ENCODE measurements around the gene SYNJ1. TPM values are rescaled to one million over a fixed set of nuclear protein-coding genes. Genes with fewer than 3 reads are reported as not detected.

The SYNJ1 gene
- total RNA-seq, 2 donors from 2014 or later, result 12.4 to 29.3 TPM

DNA sequence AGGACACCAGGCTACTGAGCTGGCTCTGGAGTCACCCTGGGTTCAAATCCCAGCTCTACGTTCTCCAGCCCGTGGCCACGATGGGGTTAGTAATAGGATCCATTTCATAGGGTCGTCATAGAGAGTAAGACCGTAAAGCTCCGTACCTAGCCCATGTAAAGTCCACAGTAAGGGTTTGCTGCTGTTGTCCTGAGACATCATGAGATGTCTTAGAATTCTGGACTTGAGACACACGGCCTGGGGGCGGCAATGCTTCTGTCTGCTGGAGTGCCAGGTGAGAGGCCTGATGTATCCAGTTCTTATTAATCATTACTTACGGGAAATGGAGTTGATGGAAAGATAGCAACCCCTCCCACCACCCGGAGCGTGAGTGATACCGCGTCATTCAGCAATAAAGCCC is 146.1 kb downstream of the SYNJ1 start:
- H3K9me3 Mint-ChIP-seq, result no peaks in the 10 kb centered on the region
- no peaks in the 10 kb centered on the region for H3K36me3 Mint-ChIP-seq
- ATAC-seq (no peak), DNase-seq (ENCODE audit: low spot score in 2 of 2) (no peak)
- no peak overlapping the region for H3K27ac Mint-ChIP-seq

- no peak for DNase-seq (ENCODE audit: low spot score in 2 of 2)
- Mint-ChIP-seq H3K36me3 (no peaks in the 10 kb centered on the region), H3K27ac (no peak overlapping the region)
These were observed 146.9 kb downstream of the SYNJ1 start for GRCh38 chr21:32580949-32581348.

More at GRCh38 chr21:32580949-32581348, 146.9 kb downstream of the SYNJ1 start:
- H3K9me3 Mint-ChIP-seq, result no peaks in the 10 kb centered on the region
- no peak for ATAC-seq

Other genes with a start within 250 kb of the SYNJ1 start
- gene TCP10L, start 142.5 kb downstream of the SYNJ1 start, total RNA-seq, result 1 to 10 TPM in 1 of 2 donors, under 1 TPM in 1; 0.91 to 1.5 TPM
- 10 to 100 TPM; 29.8 to 38.1 TPM for gene CFAP298, start 115.6 kb downstream of the SYNJ1 start, total RNA-seq
- 10 to 100 TPM; 67.9 to 92.4 TPM for gene PAXBP1, start 43.7 kb upstream of the SYNJ1 start, total RNA-seq

All from activated naive CD4-positive, alpha-beta T cell treated with anti-CD3 and anti-CD28 coated beads, Interleukin-2, amount 50 U/mL, for 72 hours (primary cell).